HG02763 (cell line): ENCODE measurements around the gene DIAPH2.
"Not testable (repeated sequence)": the region's sequence is repeated elsewhere in the genome, so short reads cannot be mapped to it uniquely, and the experiment has no call there.

ENCODE experiments used
- ATAC-seq: cut with Tn5 transposase; IDR thresholded peaks from one replicate; pipeline ENCODE4 v1.9.1; 2021; ENCODE audit warnings: mild to moderate bottlenecking, moderate library complexity; ENCODE audit not compliant: unreplicated experiment

The DIAPH2 gene

DNA sequence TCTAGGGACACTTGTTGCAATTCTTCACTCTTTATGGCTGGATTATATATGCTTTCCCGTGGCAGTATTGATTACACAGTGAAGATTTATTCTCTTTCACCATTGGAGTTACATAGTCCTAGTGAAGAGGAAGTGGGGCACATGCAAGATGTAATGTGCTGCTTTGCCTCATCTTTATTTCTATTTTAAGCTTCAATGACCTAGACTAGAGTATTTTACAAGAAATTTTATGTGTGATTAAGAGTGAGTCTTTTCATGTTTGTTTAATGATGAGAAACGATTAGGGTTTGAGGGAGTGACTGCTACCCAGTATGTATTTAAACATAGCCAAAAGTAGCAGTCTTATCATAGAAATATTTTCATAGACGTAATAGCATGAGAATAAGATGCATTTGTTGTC is 30.8 kb downstream of the DIAPH2 start:
- ATAC-seq = no peak

DNA sequence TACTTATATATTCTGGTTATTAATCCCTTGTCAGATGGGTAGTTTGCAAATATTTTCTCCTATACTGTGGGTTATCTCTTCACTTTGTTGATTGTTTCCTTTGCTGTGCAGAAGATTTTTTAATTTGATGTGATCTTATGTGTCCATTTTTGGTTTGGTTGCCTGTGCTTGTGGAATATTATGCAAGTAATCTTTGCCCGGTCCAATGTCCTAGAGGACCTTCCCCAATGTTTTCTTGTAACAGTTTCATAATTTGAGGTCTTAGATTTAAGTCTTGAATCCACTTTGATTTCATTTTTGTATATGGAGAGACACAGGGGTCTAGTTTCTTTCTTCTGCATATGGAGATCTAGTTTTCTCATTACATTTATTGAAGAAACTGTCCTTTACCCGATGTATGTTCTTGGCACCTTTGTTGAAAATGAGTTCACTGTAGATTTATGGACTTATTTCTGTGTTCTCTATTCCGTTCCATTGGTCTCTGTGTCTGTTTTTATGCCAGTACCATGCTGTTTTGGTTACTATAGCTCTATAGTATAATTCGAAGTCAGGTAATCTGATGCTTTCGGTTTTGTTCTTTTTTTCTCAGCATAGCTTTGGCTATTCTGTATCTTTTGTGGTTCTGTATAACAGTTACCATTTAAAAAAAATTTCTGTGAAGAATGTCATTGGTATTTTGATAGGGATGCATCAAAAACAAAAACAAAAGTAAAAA is 34.7 kb downstream of the DIAPH2 start:
- no peak for ATAC-seq

DNA sequence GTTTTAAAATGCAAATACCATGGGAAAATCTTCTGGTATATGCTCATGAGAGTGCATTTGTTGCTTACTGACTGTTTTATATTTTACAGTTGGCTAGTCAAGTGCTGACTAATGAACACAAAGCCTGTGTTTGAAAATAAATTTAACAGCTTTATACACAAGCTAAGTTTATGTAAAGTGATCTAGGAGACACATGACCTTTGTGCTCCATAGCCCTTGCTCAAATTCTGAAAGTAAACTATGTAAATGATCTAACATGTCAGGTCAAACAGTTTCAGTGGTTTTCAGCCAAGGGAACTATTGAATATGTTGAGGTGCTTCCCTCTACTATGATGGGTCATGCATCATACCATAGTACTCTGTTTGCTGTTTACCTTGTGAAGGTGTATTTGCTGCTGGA is 36.7 kb downstream of the DIAPH2 start:
- ATAC-seq = peak; percentile 99

DNA sequence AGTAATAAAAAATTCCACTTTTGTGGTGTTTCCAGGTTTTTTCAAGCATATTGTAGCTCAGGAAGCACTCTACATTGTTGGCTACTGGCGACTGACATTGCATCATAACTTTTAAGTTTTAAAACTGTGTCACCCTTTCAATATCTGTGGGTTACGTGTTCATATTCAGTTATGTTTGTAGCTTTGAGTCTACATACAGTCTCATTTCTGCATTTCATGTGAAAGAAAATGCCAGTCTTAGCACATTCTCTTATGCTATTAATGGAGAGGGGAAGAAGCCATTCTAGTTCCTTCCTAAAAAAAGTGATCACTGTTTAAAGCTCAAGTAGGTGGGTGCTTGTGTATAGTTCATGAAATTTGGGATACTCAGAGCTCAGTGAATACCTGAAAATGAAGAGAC is 38.1 kb downstream of the DIAPH2 start:
- no peak for ATAC-seq

DNA sequence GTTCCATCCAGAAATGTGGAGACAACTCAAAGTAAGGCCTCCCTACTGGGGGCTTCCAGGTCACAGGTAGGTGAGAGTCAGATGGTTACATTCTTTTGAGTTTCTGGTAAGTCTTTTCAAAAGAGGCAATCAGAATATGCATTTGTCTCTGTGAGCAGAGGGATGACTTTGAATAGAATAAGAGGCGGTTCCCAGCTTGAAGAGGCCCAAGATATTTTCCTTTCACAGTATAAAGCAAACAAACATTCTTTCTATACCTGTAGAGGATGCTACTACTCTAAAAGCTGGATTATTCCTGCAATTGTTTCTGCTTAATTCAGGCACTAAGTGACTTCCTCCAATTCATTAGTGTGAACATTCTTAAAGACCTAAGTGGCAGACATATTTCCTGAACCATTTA is 44.4 kb downstream of the DIAPH2 start:
- ATAC-seq = no peak

GRCh38 chrX:96729868-96730643 is 45.4 kb downstream of the DIAPH2 start:
- ATAC-seq = no peak

- not testable (repeated sequence) for ATAC-seq
These were observed 46.4 kb downstream of the DIAPH2 start for GRCh38 chrX:96731000-96731399.

GRCh38 chrX:96743367-96744073 is 58.9 kb downstream of the DIAPH2 start:
- no peak for ATAC-seq

GRCh38 chrX:96752781-96753180 is 68.1 kb downstream of the DIAPH2 start:
- ATAC-seq = no peak

GRCh38 chrX:96753230-96753629 is 68.6 kb downstream of the DIAPH2 start:
- no peak for ATAC-seq

DNA sequence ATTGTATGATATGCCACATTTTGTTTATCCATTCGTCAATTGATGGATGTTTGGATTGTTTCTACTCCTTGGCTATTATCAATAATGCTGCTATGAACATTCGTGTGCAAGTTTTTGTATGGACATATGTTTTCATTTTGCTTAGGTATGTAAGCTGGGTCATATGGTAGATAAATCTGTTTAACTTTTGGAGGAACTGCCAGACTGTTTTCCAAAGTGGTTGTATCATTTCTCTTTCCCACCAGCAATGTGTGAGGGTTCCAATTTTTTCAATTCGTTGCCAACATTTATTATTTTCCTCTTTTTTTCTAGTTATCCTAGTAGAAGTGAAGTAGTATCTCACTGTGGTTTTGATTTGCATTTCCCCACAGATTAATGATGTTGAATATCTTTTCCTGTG is 71.8 kb downstream of the DIAPH2 start:
- no peak for ATAC-seq

GRCh38 chrX:96761566-96761965 is 76.9 kb downstream of the DIAPH2 start:
- no peak for ATAC-seq

DNA sequence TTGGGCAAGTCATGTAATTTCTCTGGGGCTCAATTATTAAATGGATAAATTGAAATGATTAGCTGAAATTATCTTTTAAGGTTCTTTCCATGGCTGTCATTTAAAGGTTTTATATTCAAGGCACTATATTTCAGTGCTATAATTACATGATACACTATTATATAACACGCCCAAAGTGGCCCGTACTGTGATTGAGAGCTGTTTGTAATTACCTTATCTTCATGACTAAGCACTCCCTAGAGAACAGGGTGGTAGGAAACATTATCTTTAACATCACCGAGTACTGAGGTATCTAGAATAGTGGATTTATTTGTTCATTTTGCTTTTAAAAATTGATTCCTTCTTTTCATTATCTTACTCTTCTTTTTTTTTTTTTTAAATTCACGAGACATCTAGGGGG is 79.0 kb downstream of the DIAPH2 start:
- no peak for ATAC-seq

DNA sequence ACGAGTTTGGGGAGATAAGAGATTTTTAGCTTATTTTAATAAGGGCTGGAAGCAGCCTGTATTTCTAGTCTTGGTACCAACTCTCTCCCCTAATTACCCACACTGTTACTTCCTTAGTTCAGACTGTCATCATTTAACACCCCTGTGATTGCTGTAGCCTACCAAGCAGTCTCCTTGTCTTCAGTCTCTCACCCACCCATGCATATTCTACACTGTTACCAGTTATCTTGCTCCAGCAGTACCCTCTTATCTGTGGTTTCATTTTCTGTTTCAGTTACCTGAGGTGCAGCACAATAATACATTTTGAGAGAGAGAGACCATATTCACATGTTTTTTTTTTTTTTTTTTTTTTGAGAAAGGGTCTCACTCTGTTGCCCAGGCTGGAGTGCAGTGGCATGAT is 80.2 kb downstream of the DIAPH2 start:
- peak; percentile 74 for ATAC-seq

DNA sequence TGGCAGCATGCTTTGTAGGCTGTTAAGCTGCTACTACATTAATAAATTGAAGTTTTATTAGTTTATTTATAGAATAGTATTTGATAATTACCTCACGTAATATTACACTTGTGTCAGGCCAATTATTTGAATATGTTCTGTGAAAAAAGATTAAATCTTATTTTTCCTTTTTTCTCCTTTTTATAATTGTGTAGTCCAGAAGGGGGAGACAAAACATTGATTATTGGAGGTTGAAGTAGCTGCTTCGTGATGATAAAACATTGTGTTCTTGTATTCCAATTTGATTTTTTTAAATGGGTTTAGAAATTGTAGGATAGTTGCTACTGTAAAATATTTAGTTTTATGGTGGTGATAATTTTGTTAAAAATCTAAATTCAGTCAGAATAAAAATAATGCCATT is 85.7 kb downstream of the DIAPH2 start:
- ATAC-seq = no peak

- no peak for ATAC-seq
These were observed 86.8 kb downstream of the DIAPH2 start for GRCh38 chrX:96771486-96771885.

- no peak for ATAC-seq
These were observed 89.5 kb downstream of the DIAPH2 start for GRCh38 chrX:96774116-96774515.

DNA sequence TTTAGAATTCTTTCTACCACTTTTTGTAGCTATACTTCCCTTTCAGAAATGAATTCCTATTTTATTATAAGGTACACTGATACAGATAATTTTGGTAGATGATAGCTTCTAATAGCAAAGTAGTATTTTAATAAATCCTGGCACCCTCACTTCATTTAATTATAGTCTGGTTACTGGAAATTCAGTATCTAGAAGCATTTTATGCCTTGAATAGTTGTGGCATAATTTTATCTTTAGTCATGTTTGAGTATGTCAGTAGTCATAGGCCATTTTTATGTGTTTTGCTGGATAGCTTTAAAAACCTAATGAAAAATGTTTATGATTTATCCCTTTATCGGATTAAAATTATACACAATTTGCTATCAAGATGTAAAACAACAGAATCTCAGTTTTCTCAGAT is 92.3 kb downstream of the DIAPH2 start:
- ATAC-seq = no peak

GRCh38 chrX:96791559-96791958 is 106.9 kb downstream of the DIAPH2 start:
- no peak for ATAC-seq

DNA sequence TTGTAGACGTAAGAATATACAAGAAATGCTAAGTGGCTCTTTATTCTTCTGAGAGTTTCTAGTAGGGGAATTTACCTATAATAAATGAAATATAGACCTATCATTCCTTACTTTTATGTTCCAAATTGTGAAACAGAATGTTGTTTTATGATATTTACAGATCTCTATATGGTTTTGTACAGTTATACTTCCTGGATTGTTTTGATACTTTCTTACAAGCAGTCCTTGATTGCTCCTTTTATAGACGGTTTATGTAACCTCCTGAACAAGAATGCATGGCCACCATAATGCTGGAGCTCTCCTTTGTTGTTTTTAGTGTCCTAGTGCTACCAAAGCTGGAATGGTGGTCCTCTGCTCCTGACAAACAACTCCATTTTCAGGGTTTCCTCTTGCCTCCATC is 107.4 kb downstream of the DIAPH2 start:
- ATAC-seq = no peak

DNA sequence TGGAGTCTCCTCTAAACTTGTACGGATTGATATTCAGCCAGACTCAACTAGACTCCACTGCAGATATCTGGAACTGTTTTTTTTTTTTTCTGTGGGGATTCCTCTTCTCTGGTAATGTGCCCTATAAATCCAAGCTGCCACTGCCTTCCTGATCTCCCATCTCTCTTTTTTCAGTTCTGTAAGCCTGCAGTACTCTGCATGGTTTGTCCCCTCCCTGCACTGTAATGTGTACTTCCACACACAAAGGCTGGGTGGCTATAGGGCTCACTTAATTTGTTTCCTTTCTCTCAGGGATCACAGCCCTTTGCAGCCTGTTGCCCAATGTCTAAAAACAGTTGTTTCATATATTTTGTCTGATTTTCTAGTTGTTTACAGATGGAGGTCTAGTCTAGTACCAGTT is 114.3 kb downstream of the DIAPH2 start:
- ATAC-seq = no peak

DNA sequence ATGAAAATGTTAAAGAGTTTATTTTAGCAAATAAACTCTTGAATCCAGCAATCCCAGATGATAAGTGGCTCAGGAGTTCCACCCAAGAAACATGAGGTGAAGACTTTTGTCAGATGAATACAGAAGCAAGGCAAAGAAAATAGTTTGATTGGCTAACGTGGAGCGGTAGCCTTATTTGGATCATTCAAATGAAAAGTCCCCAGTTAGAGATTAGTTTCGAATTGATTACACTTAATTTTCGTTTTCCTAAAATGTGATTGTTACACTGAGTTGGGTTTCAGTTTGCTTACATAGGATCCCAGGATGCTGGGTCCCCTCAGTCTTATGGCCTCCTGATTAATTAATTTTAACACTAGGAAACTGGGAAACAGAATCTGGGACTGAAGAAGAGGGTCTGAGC is 122.7 kb downstream of the DIAPH2 start:
- ATAC-seq = no peak
